HG03571 (cell line): Measurements from ENCODE around the gene KCNMB1.

Experiments used
- ATAC-seq: cut with Tn5 transposase; IDR thresholded peaks from one replicate; pipeline ENCODE4 v1.9.1; 2021; ENCODE audit not compliant: unreplicated experiment

KCNMB1 gene

GRCh38 chr5:170388818-170389549, at the start of gene KCNMB1:
Gene KCNMB1, minus strand, starts transcription at chr5:170389367. Its CDS starts 3,920 bp downstream, at chr5:170385447.
- ATAC-seq, result no peak

- no peak for ATAC-seq
Measured at GRCh38 chr5:170438581-170438980, 49.4 kb upstream of the KCNMB1 start.

- ATAC-seq, result no peak
Measured at GRCh38 chr5:170437621-170438375, 48.6 kb upstream of the KCNMB1 start.

GRCh38 chr5:170436335-170436734, 47.2 kb upstream of the KCNMB1 start:
- no peak for ATAC-seq

- peak; percentile 76 for ATAC-seq
Measured at GRCh38 chr5:170434966-170435605, 45.9 kb upstream of the KCNMB1 start.

GRCh38 chr5:170432669-170433068, 43.5 kb upstream of the KCNMB1 start:
- ATAC-seq, result no peak

- ATAC-seq, result no peak
Measured at GRCh38 chr5:170431571-170431970, 42.4 kb upstream of the KCNMB1 start.

- ATAC-seq, result no peak
Measured at GRCh38 chr5:170430866-170431437, 41.8 kb upstream of the KCNMB1 start.

GRCh38 chr5:170430256-170430655, 41.1 kb upstream of the KCNMB1 start:
- ATAC-seq, result no peak

GRCh38 chr5:170429014-170429413, 39.8 kb upstream of the KCNMB1 start:
- no peak for ATAC-seq

GRCh38 chr5:170427672-170428236, 38.6 kb upstream of the KCNMB1 start:
- no peak for ATAC-seq

GRCh38 chr5:170426786-170427185, 37.6 kb upstream of the KCNMB1 start:
- no peak for ATAC-seq

GRCh38 chr5:170426149-170426767, 37.1 kb upstream of the KCNMB1 start:
- ATAC-seq, result no peak

GRCh38 chr5:170425731-170426130, 36.6 kb upstream of the KCNMB1 start:
- ATAC-seq, result no peak

- ATAC-seq, result no peak
Measured at GRCh38 chr5:170424629-170425028, 35.5 kb upstream of the KCNMB1 start.

GRCh38 chr5:170423692-170424091, 34.5 kb upstream of the KCNMB1 start:
- ATAC-seq, result no peak

- no peak for ATAC-seq
Measured at GRCh38 chr5:170421826-170422225, 32.7 kb upstream of the KCNMB1 start.

GRCh38 chr5:170420806-170421412, 31.7 kb upstream of the KCNMB1 start:
- no peak for ATAC-seq

GRCh38 chr5:170419643-170420042, 30.5 kb upstream of the KCNMB1 start:
- no peak for ATAC-seq

GRCh38 chr5:170418736-170419135, 29.6 kb upstream of the KCNMB1 start:
- no peak for ATAC-seq
